Upper lobe of left lung (tissue), 4 donors: Measurements from ENCODE around the gene BTD.

Experiments
- POLR2AphosphoS5 ChIP-seq, 2 donors: sonication (generic); formaldehyde crosslinking; IDR thresholded peaks; one replicate each; pipeline ENCODE4 v1.5.1; 2017; ENCODE audit warnings: antibody characterized with exemption in 2 of 2
- TF ChIP-seq, protein P1 (sequence below), 6 experiments: fragments of 450-650 bp in 4 of 6; fragments of 200-600 bp in 2 of 6; sonication (generic) in 2 of 6; IDR thresholded peaks; one replicate each; pipeline ENCODE4 v1.5.1; 2016 to 2019; ENCODE audit warnings: antibody characterized with exemption in 6 of 6

GRCh38 chr3:15558581-15558980, 43.0 kb upstream of the BTD start:
- TF ChIP-seq, protein P1, sequence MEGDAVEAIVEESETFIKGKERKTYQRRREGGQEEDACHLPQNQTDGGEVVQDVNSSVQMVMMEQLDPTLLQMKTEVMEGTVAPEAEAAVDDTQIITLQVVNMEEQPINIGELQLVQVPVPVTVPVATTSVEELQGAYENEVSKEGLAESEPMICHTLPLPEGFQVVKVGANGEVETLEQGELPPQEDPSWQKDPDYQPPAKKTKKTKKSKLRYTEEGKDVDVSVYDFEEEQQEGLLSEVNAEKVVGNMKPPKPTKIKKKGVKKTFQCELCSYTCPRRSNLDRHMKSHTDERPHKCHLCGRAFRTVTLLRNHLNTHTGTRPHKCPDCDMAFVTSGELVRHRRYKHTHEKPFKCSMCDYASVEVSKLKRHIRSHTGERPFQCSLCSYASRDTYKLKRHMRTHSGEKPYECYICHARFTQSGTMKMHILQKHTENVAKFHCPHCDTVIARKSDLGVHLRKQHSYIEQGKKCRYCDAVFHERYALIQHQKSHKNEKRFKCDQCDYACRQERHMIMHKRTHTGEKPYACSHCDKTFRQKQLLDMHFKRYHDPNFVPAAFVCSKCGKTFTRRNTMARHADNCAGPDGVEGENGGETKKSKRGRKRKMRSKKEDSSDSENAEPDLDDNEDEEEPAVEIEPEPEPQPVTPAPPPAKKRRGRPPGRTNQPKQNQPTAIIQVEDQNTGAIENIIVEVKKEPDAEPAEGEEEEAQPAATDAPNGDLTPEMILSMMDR (IDR thresholded peaks at IDR 0.05), result no peak
- no peak for TF ChIP-seq POLR2AphosphoS5 (IDR thresholded peaks at IDR 0.05)
